DOHH2 (cell line): ENCODE measurements around the gene ANGPTL7.

Source experiments
- CTCF ChIP-seq: fragments of 200-600 bp; sonication (generic); IDR thresholded peaks from one replicate; pipeline ENCODE4 v1.5.1; 2014; ENCODE audit warnings: antibody characterized with exemption, mild to moderate bottlenecking, low read depth, low read length; ENCODE audit not compliant: poor library complexity, severe bottlenecking
- EZH2phosphoT487 ChIP-seq: fragments of 200-600 bp; sonication (generic); IDR thresholded peaks from 2 replicates; pipeline ENCODE4 v1.6.1; 2017; ENCODE audit warnings: borderline replicate concordance, mild to moderate bottlenecking, antibody characterized with exemption, low read length, moderate library complexity, mixed read lengths

- TF ChIP-seq CTCF, result no peak
- TF ChIP-seq EZH2phosphoT487, result no peak
Measured at GRCh38 chr1:11147197-11147770, 41.9 kb upstream of the ANGPTL7 start.
